Measurements from ENCODE around the gene PLIN5. TPM values are rescaled to one million over a fixed set of nuclear protein-coding genes. Genes with fewer than 3 reads are reported as not detected.

PLIN5 gene
- total and polyA plus RNA-seq, 7 donors = 14.5 to 143 (median 96.1) TPM

- no peak overlapping the region for H3K27ac ChIP-seq
- TF ChIP-seq CTCF (IDR thresholded peaks at IDR 0.05) = no peak
- H3K36me3 ChIP-seq (ENCODE audit: insufficient read depth in 1 of 2, low read depth in 1 of 2) = peaks cover 0 to 62% of the 10 kb centered on the region in 2 donors
- 51 to 65% (median 63%) methylated on average over 15 to 17 of the region's 17 CpGs for WGBS, 3 donors
- no peak for DNase-seq
- peaks cover 30% of the 10 kb centered on the region for H3K4me1 ChIP-seq
- no peaks in the 10 kb centered on the region for H3K9me3 ChIP-seq
- H3K4me3 ChIP-seq = no peak overlapping the region
- intact Hi-C loops (cut with DNase I) = no loop called here
- H3K27me3 ChIP-seq (ENCODE audit: insufficient read depth in 3 of 3, low read length in 2 of 3) = no peaks in the 10 kb centered on the region
- no peak for ATAC-seq
These were observed 27.2 kb downstream of the PLIN5 start for GRCh38 chr19:4507804-4508203.

GRCh38 chr19:4507150-4507452 lies 27.9 kb downstream of the PLIN5 start:
- Histone ChIP-seq H3K9me3 (no peaks in the 10 kb centered on the region), H3K4me1 (peaks cover 25% of the 10 kb centered on the region), H3K27ac (peak overlapping the region; percentile 51), H3K27me3 (ENCODE audit: insufficient read depth in 3 of 3, low read length in 2 of 3) (no peaks in the 10 kb centered on the region), H3K36me3 (ENCODE audit: insufficient read depth in 1 of 2, low read depth in 1 of 2) (peaks cover 0 to 65% of the 10 kb centered on the region in 2 donors), H3K4me3 (no peak overlapping the region)
- TF ChIP-seq CTCF (IDR thresholded peaks at IDR 0.05) = no peak
- DNase-seq (no peak), ATAC-seq (no peak)
- intact Hi-C loops (cut with DNase I) = no loop called here
- 63 to 72% (median 64%) methylated on average over 12 of the region's 12 CpGs for WGBS, 3 donors

- H3K27me3 ChIP-seq (ENCODE audit: insufficient read depth in 3 of 3, low read length in 2 of 3) = no peaks in the 10 kb centered on the region
- peak overlapping the region; percentile 51 for H3K27ac ChIP-seq
- peaks cover 21% of the 10 kb centered on the region for H3K4me1 ChIP-seq
- TF ChIP-seq CTCF (IDR thresholded peaks at IDR 0.05) = no peak
- intact Hi-C loops (cut with DNase I) = no loop called here
- ATAC-seq (peak in 1 of 4 donors; percentile 13), DNase-seq (no peak)
- H3K4me3 ChIP-seq = no peak overlapping the region
- no peaks in the 10 kb centered on the region for H3K9me3 ChIP-seq
- WGBS, 3 donors = 83 to 86% (median 84%) methylated on average over 17 of the region's 17 CpGs
- H3K36me3 ChIP-seq (ENCODE audit: insufficient read depth in 1 of 2, low read depth in 1 of 2) = peaks cover 0 to 70% of the 10 kb centered on the region in 2 donors
These were observed 28.4 kb downstream of the PLIN5 start for GRCh38 chr19:4506449-4507149.

- no peak for DNase-seq
- no peak for ATAC-seq
- intact Hi-C loops (cut with DNase I) = no loop called here
- Histone ChIP-seq H3K9me3 (no peaks in the 10 kb centered on the region), H3K27me3 (ENCODE audit: insufficient read depth in 3 of 3, low read length in 2 of 3) (no peaks in the 10 kb centered on the region), H3K4me1 (peaks cover 21% of the 10 kb centered on the region), H3K4me3 (no peak overlapping the region), H3K36me3 (ENCODE audit: insufficient read depth in 1 of 2, low read depth in 1 of 2) (peaks cover 0 to 77% of the 10 kb centered on the region in 2 donors), H3K27ac (peak overlapping the region; percentile 7)
- no peak for TF ChIP-seq CTCF (IDR thresholded peaks at IDR 0.05)
- 86 to 94% (median 90%) methylated on average over 31 to 34 of the region's 34 CpGs for WGBS, 3 donors
These were observed 29.2 kb downstream of the PLIN5 start for GRCh38 chr19:4505570-4506448.
